Ishikawa (cell line): ENCODE data around the gene TMEM52.

Source experiments
- CEBPB ChIP-seq: IDR thresholded peaks from 2 replicates; pipeline ENCODE4 v1.6.1; 2012
- CREB1 ChIP-seq: IDR thresholded peaks from 2 replicates; pipeline ENCODE4 v1.6.1; 2012; ENCODE audit warnings: low read depth
- EP300 ChIP-seq: IDR thresholded peaks from 2 replicates; pipeline ENCODE4 v1.6.1; 2012; ENCODE audit warnings: borderline replicate concordance
- MAX ChIP-seq: IDR thresholded peaks from 2 replicates; pipeline ENCODE4 v1.6.1; 2012
- NFIC ChIP-seq: IDR thresholded peaks from 2 replicates; pipeline ENCODE4 v1.6.1; 2012
- RAD21 ChIP-seq: IDR thresholded peaks from 2 replicates; pipeline ENCODE4 v1.6.1; 2012; ENCODE audit warnings: low read depth
- REST ChIP-seq: IDR thresholded peaks from 2 replicates; pipeline ENCODE4 v1.6.1; 2012; ENCODE audit warnings: low read depth, mild to moderate bottlenecking
- TAF1 ChIP-seq: IDR thresholded peaks from 2 replicates; pipeline ENCODE4 v1.6.1; 2012; ENCODE audit warnings: low read depth, mild to moderate bottlenecking
- TCF12 ChIP-seq: IDR thresholded peaks from 2 replicates; pipeline ENCODE4 v1.6.1; 2012; ENCODE audit warnings: low read depth
- TEAD4 ChIP-seq: IDR thresholded peaks from 2 replicates; pipeline ENCODE4 v1.6.1; 2012
- YY1 ChIP-seq: IDR thresholded peaks from 2 replicates; pipeline ENCODE4 v1.6.1; 2012; ENCODE audit warnings: low read depth
- ZBTB7A ChIP-seq: IDR thresholded peaks from 2 replicates; pipeline ENCODE4 v1.6.1; 2012; ENCODE audit warnings: low read depth
- TF ChIP-seq, protein P1 (sequence below): IDR thresholded peaks from 2 replicates; pipeline ENCODE4 v1.6.1; 2012

DNA sequence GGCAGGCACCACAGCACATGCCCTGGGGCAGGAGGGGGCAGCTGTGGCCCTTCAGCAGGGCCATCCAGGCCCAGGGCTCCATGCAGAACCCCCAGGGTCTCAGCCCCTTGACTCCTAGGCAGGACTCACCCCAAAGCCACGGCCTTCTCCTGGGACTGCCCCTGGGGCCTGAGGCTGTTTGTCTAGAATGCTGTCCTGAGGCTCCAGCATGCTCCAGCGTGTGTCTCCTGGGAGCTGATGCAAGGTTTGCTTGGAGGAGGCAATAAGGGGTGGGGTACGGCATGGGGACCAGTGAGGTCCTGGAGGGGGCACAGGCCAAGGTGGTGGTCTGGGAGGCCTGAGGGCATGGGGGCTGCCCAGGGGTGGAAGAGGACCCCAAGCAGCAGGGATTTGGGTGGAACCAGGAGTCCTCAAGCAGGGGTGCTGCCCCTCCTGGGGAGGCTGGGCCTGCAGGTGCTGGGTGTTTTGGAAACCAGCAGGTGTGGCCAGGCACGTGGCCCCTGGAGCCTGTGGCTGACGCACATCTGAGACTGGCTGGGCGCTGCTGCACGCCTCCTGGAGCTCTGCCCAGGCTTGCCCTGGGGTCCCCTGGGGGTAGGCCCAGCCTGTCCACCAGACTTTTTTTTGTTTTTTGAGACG is 11.9 kb downstream of the TMEM52 start:
- no peak for TF ChIP-seq TCF12
- no peak for TF ChIP-seq REST
- TF ChIP-seq TAF1, result no peak
- TF ChIP-seq CEBPB, result no peak
- TF ChIP-seq NFIC, result no peak
- no peak; the same call in 1 of the 2 replicates for TF ChIP-seq MAX
- TF ChIP-seq RAD21, result no peak
- TF ChIP-seq TEAD4, result no peak
- TF ChIP-seq ZBTB7A, result no peak
- no peak for TF ChIP-seq EP300
- TF ChIP-seq, protein P1, sequence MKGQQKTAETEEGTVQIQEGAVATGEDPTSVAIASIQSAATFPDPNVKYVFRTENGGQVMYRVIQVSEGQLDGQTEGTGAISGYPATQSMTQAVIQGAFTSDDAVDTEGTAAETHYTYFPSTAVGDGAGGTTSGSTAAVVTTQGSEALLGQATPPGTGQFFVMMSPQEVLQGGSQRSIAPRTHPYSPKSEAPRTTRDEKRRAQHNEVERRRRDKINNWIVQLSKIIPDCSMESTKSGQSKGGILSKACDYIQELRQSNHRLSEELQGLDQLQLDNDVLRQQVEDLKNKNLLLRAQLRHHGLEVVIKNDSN, result no peak; the same call in 1 of the 2 replicates
- no peak for TF ChIP-seq YY1
- no peak for TF ChIP-seq CREB1
